Endothelial cell of umbilical vein (primary cell): ENCODE data around the gene DTX4. TPM values are rescaled to one million over a fixed set of nuclear protein-coding genes. Genes with fewer than 3 reads are reported as not detected.

ENCODE experiments used
- BruUV-seq: library from RNA; stranded (reverse); fragments of 400-500 nt; replicated peaks from 2 replicates; lab custom pipeline; 2021; lab: Mats Ljungman, UMichigan
- CTCF ChIA-PET: fragments of 300-600, 350-600 bp; sonication (Branson Sonifier 250); formaldehyde crosslinking; loops from one replicate; lab custom pipeline; 2021; ENCODE audit warnings: antibody characterized with exemption, inconsistent platforms; lab: Charles Lee
- POLR2A ChIA-PET: fragments of 300-600, 350-600 bp; sonication (Branson Sonifier 250); formaldehyde crosslinking; loops from one replicate; lab custom pipeline; 2021; ENCODE audit warnings: antibody characterized with exemption, inconsistent platforms; lab: Charles Lee
- DNase-seq: peaks from one replicate; pipeline ENCODE4 v3.0.0-alpha.2; 2011; ENCODE audit warnings: low read depth, low spot score
- FAIRE-seq: peaks from 2 replicates; lab custom pipeline; 2011; peaks lifted over from hg19 to GRCh38; lab: Jason Lieb, UNC
- H2AFZ ChIP-seq: 2 replicates; pipeline ENCODE4 v1.6.0; 2012; ENCODE audit warnings: low read depth, low read length, control low read depth, inconsistent platforms
- H3K27ac ChIP-seq: 2 replicates; pipeline ENCODE4 v1.5.1; 2011; ENCODE audit warnings: low read depth, mild to moderate bottlenecking, control low read depth, low read length, moderate library complexity; ENCODE audit not compliant: insufficient read depth
- H3K27me3 ChIP-seq, 2 experiments: 2 replicates each; pipeline versions ENCODE4 v1.6.0 to v1.6.1; 2011; ENCODE audit warnings: low read length in 2 of 2, mixed read lengths in 1 of 2; ENCODE audit not compliant: control insufficient read depth in 2 of 2, insufficient read depth in 2 of 2
- H3K36me3 ChIP-seq, 2 experiments: 2 replicates in 1 of 2; 3 replicates in 1 of 2; pipeline ENCODE4 v1.5.1; 2011; ENCODE audit warnings: low read length in 2 of 2, mild to moderate bottlenecking in 1 of 2, moderate library complexity in 1 of 2; ENCODE audit not compliant: control insufficient read depth in 2 of 2, insufficient read depth in 2 of 2; ENCODE audit errors: extremely low read depth in 1 of 2
- H3K4me1 ChIP-seq: 3 replicates; pipeline ENCODE4 v1.5.1; 2011; ENCODE audit warnings: mild to moderate bottlenecking, low read length; ENCODE audit not compliant: control insufficient read depth, insufficient read depth; ENCODE audit errors: extremely low read depth
- H3K4me2 ChIP-seq: 2 replicates; pipeline ENCODE4 v1.6.1; 2011; ENCODE audit warnings: low read length, control low read depth, mixed read lengths; ENCODE audit not compliant: insufficient read depth
- H3K4me3 ChIP-seq, 3 experiments: fragments of 200-600 bp in 1 of 3; sonication (generic), shearing (Covaris generic) in 1 of 3; replicated peaks in 1 of 3; 2 replicates each; pipeline ENCODE4 v1.5.1; 2011 to 2016; ENCODE audit warnings: control low read depth in 3 of 3, low read length in 3 of 3, mild to moderate bottlenecking in 2 of 3, inconsistent platforms in 1 of 3, low read depth in 1 of 3, moderate library complexity in 1 of 3; ENCODE audit not compliant: insufficient read depth in 1 of 3
- H3K79me2 ChIP-seq: 2 replicates; pipeline ENCODE4 v1.6.0; 2012; ENCODE audit warnings: low read length, inconsistent platforms; ENCODE audit not compliant: control insufficient read depth, insufficient read depth
- H3K9ac ChIP-seq: replicated peaks from 2 replicates; pipeline ENCODE3; 2011; ENCODE audit warnings: low read length, control low read depth; ENCODE audit not compliant: insufficient read depth; ENCODE audit errors: extremely low read depth
- H3K9me1 ChIP-seq: replicated peaks from 3 replicates; pipeline ENCODE4 v1.6.0; 2011; ENCODE audit warnings: mild to moderate bottlenecking, low read length; ENCODE audit not compliant: control insufficient read depth, insufficient read depth; ENCODE audit errors: extremely low read depth
- H3K9me3 ChIP-seq: replicated peaks from 2 replicates; pipeline ENCODE4 v1.5.1; 2012; ENCODE audit warnings: low read length, inconsistent platforms; ENCODE audit not compliant: control insufficient read depth, insufficient read depth
- H4K20me1 ChIP-seq: replicated peaks from 2 replicates; pipeline ENCODE3; 2011; ENCODE audit warnings: mild to moderate bottlenecking, low read length; ENCODE audit not compliant: control insufficient read depth, insufficient read depth; ENCODE audit errors: extremely low read depth
- CTCF ChIP-seq, 2 donors: IDR thresholded peaks; 1 replicate in 1 of 2; 2 replicates in 1 of 2; pipeline ENCODE4 v1.5.1; 2011; ENCODE audit warnings: low read length in 2 of 2, mild to moderate bottlenecking in 2 of 2, moderate library complexity in 2 of 2, control low read depth in 1 of 2, inconsistent platforms in 1 of 2, low read depth in 1 of 2; ENCODE audit not compliant: insufficient read depth in 1 of 2; ENCODE audit errors: extremely low read depth in 1 of 2
- EZH2 ChIP-seq: IDR thresholded peaks from 2 replicates; pipeline ENCODE4 v1.6.1; 2012; ENCODE audit warnings: borderline replicate concordance, low read depth, mild to moderate bottlenecking, moderate library complexity, low read length, inconsistent platforms; ENCODE audit not compliant: severe bottlenecking
- FOS ChIP-seq: IDR thresholded peaks from 2 replicates; pipeline ENCODE4 v1.6.1; 2011; ENCODE audit warnings: mild to moderate bottlenecking, low read length, moderate library complexity, borderline replicate concordance; ENCODE audit not compliant: insufficient read depth
- GATA2 ChIP-seq: IDR thresholded peaks from 2 replicates; pipeline ENCODE4 v1.7.0; 2011; ENCODE audit warnings: low read depth, mild to moderate bottlenecking, moderate library complexity, mixed read lengths, low read length; ENCODE audit not compliant: insufficient read length, insufficient read depth
- JUN ChIP-seq: IDR thresholded peaks from 2 replicates; pipeline ENCODE4 v1.6.1; 2011; ENCODE audit warnings: borderline replicate concordance, low read depth; ENCODE audit not compliant: insufficient read length, insufficient read depth
- MAX ChIP-seq: IDR thresholded peaks from 2 replicates; pipeline ENCODE4 v1.6.1; 2011; ENCODE audit not compliant: insufficient read depth, insufficient read length
- MYC ChIP-seq: IDR thresholded peaks from one replicate; pipeline ENCODE4 v1.6.1; 2011; ENCODE audit warnings: mild to moderate bottlenecking, low read depth, low read length
- POLR2A ChIP-seq: IDR thresholded peaks from 2 replicates; pipeline ENCODE4 v1.6.1; 2012; ENCODE audit warnings: low read depth, mild to moderate bottlenecking, control low read depth, low read length
- POLR2AphosphoS5 ChIP-seq: IDR thresholded peaks from 2 replicates; pipeline ENCODE4 v1.6.1; 2012; ENCODE audit warnings: low read depth, mild to moderate bottlenecking, control low read depth, low read length, moderate library complexity; ENCODE audit not compliant: insufficient read depth
- dilution Hi-C: fragments of 300-500 bp; cut with MboI; formaldehyde crosslinking; loops from one replicate; pipeline ENCODE4 v1.15.0; 2019; ENCODE audit warnings: low sequenced_read_pairs; ENCODE audit not compliant: extremely low pct_ligation_motif_present
- intact Hi-C: fragments of 100-400 bp; cut with micrococcal nuclease; formaldehyde crosslinking; loops from one replicate; pipeline ENCODE4 v1.10.0; 2022
- polyA plus RNA-seq, 4 experiments: library from polyadenylated mRNA; depleted of rRNA in 3 of 4; stranded (reverse) in 3 of 4; unstranded in 1 of 4; fragments of >200 nt; gene quantifications; 2 replicates each; pipeline versions ENCODE4 v1.2.1 to v1.2.3, GENCODE V29; 2011 to 2012; ENCODE audit warnings: missing spikeins in 1 of 4
- total RNA-seq: library from RNA; stranded (reverse); gene quantifications from 2 replicates; pipeline ENCODE4 v1.2.3, GENCODE V29; 2021

DTX4 gene
- total and polyA plus RNA-seq, 2 donors (not counting 3 experiments of a cell fraction or from before 2014, with no cell fraction given) = 0.08 to 0.91 TPM

GRCh38 chr11:59205648-59206047 is 33.7 kb downstream of the DTX4 start:
- no peak overlapping the region for H3K4me3 ChIP-seq
- no peaks in the 10 kb centered on the region for H3K9me3 ChIP-seq
- H4K20me1 ChIP-seq = no peaks in the 10 kb centered on the region
- H3K4me2 ChIP-seq = no peak overlapping the region
- no peaks in the 10 kb centered on the region for H3K79me2 ChIP-seq
- H3K27me3 ChIP-seq = no peaks in the 10 kb centered on the region
- H2AFZ ChIP-seq = no peak overlapping the region
- no peak for FAIRE-seq
- H3K9me1 ChIP-seq = no peaks in the 10 kb centered on the region
- no peak overlapping the region for H3K9ac ChIP-seq
- DNase-seq = no peak
- no peak overlapping the region for H3K27ac ChIP-seq
- intact Hi-C loops (loop anchor here (1.0 kb wide), 1 partner anchor 475 kb away; no protein-coding TSS in a partner anchor), dilution Hi-C loops (no loop called here)
- H3K4me1 ChIP-seq = no peaks in the 10 kb centered on the region
- no peak for TF ChIP-seq EZH2
- TF ChIP-seq MAX = no peak
- no peak for TF ChIP-seq MYC
- no peak for TF ChIP-seq GATA2
- no peak for TF ChIP-seq CTCF (IDR thresholded peaks at IDR 0.05; ENCODE audit: extremely low read depth in 1 of 2, insufficient read depth in 1 of 2, low read depth in 1 of 2, low read length in 2 of 2)
- no peak for TF ChIP-seq JUN
- TF ChIP-seq POLR2AphosphoS5 = no peak
- TF ChIP-seq POLR2A = no peak
- TF ChIP-seq FOS = no peak
- no peaks in the 10 kb centered on the region for H3K36me3 ChIP-seq
- CTCF ChIA-PET = interaction anchor here (1.0 to 7.5 kb wide), 9 partner anchors 11 to 475 kb away, joined by 3 to 143 read pairs (median 5); partner anchors contain the start of gene DTX4
- POLR2A ChIA-PET = no interaction called here
- BruUV-seq = no TSS peak
